IMR-90 (cell line): ENCODE data around the gene ARHGEF4. TPM values are rescaled to one million over a fixed set of nuclear protein-coding genes. Genes with fewer than 3 reads are reported as not detected.
A peak's percentile ranks its signal among the peaks of the same experiment; 100 is the strongest.

Source experiments
- ATAC-seq: fragments of 200-7000 bp; cut with Tn5 transposase; 2 replicates; pipeline ENCODE4 v1.9.1; 2020; ENCODE audit warnings: low read depth, mild to moderate bottlenecking, moderate library complexity
- BruUV-seq: library from RNA; stranded (reverse); fragments of 400-500 nt; replicated peaks from 2 replicates; lab custom pipeline; 2021; lab: Mats Ljungman, UMichigan
- CTCF ChIA-PET: fragments of 300-600 bp; formaldehyde crosslinking; extraction: SDS; loops from one replicate; lab custom pipeline; 2021; ENCODE audit warnings: antibody characterized with exemption; lab: Yijun Ruan, JAX
- POLR2A ChIA-PET: fragments of 300-600 bp; sonication (Branson Sonifier 250); formaldehyde crosslinking; loops from one replicate; lab custom pipeline; 2022; ENCODE audit warnings: antibody characterized with exemption; ENCODE audit not compliant: unreplicated experiment; lab: Charles Lee
- DNase-seq: peaks from one replicate; pipeline ENCODE4 v3.0.0; 2013
- H2AFZ ChIP-seq: replicated peaks from 2 replicates; pipeline ENCODE3; 2013; ENCODE audit warnings: low read length, mild to moderate bottlenecking; ENCODE audit not compliant: poor library complexity
- H2AK5ac ChIP-seq: 2 replicates; pipeline ENCODE4 v1.6.1; 2013; ENCODE audit warnings: low read depth, low read length, inconsistent platforms
- H2AK9ac ChIP-seq: replicated peaks from 2 replicates; pipeline ENCODE3; 2013; ENCODE audit warnings: mild to moderate bottlenecking, low read depth, low read length, moderate library complexity; ENCODE audit not compliant: poor library complexity
- H2BK120ac ChIP-seq: 2 replicates; pipeline ENCODE4 v1.6.1; 2013; ENCODE audit warnings: low read depth, low read length, inconsistent platforms
- H2BK15ac ChIP-seq: 3 replicates; pipeline ENCODE4 v1.6.1; 2013; ENCODE audit warnings: low read depth, low read length, inconsistent platforms
- H2BK20ac ChIP-seq: 2 replicates; pipeline ENCODE4 v1.6.1; 2013; ENCODE audit warnings: low read depth, mild to moderate bottlenecking, inconsistent platforms, low read length, moderate library complexity
- H2BK5ac ChIP-seq: 2 replicates; pipeline ENCODE4 v1.6.1; 2013; ENCODE audit warnings: mild to moderate bottlenecking, low read depth, low read length, inconsistent platforms; ENCODE audit not compliant: poor library complexity, severe bottlenecking
- H3K14ac ChIP-seq: replicated peaks from 2 replicates; pipeline ENCODE4 v1.6.1; 2013; ENCODE audit warnings: low read depth, low read length, inconsistent platforms
- H3K18ac ChIP-seq: 2 replicates; pipeline ENCODE4 v1.6.1; 2013; ENCODE audit warnings: low read depth, low read length, control low read depth
- H3K23ac ChIP-seq: 2 replicates; pipeline ENCODE4 v1.6.1; 2013; ENCODE audit warnings: low read depth, low read length, inconsistent platforms
- H3K27ac ChIP-seq: 2 replicates; pipeline ENCODE4 v1.5.1; 2013; ENCODE audit warnings: mild to moderate bottlenecking, control low read depth, low read length; ENCODE audit not compliant: insufficient read depth
- H3K27me3 ChIP-seq: 2 replicates; pipeline ENCODE4 v1.6.1; 2013; ENCODE audit warnings: low read length; ENCODE audit not compliant: control insufficient read depth, insufficient read depth
- H3K36me3 ChIP-seq: 2 replicates; pipeline ENCODE4 v1.6.1; 2013; ENCODE audit warnings: low read length, mixed read lengths; ENCODE audit not compliant: control insufficient read depth, insufficient read depth
- H3K4ac ChIP-seq: 2 replicates; pipeline ENCODE4 v1.6.1; 2013; ENCODE audit warnings: low read depth, low read length, inconsistent platforms
- H3K4me1 ChIP-seq: 2 replicates; pipeline ENCODE4 v1.6.1; 2013; ENCODE audit warnings: low read length, mixed read lengths; ENCODE audit not compliant: control insufficient read depth, insufficient read depth
- H3K4me2 ChIP-seq: 2 replicates; pipeline ENCODE4 v1.6.1; 2013; ENCODE audit warnings: low read depth, mild to moderate bottlenecking, control low read depth, low read length, moderate library complexity
- H3K4me3 ChIP-seq: 2 replicates; pipeline ENCODE4 v1.5.1; 2013; ENCODE audit warnings: low read depth, mild to moderate bottlenecking, control low read depth, low read length, moderate library complexity; ENCODE audit not compliant: insufficient read depth
- H3K56ac ChIP-seq: 2 replicates; pipeline ENCODE4 v1.6.1; 2013; ENCODE audit warnings: low read length, inconsistent platforms; ENCODE audit not compliant: insufficient read depth; ENCODE audit errors: extremely low read depth
- H3K79me1 ChIP-seq, 2 experiments: 2 replicates each; pipeline ENCODE4 v1.6.1; 2013; ENCODE audit warnings: low read length in 2 of 2, inconsistent platforms in 1 of 2, low read depth in 1 of 2
- H3K9ac ChIP-seq: 2 replicates; pipeline ENCODE4 v1.6.1; 2013; ENCODE audit warnings: low read depth, low read length, control low read depth
- H3K9me1 ChIP-seq: 2 replicates; pipeline ENCODE4 v1.6.1; 2013; ENCODE audit warnings: low read length, inconsistent platforms; ENCODE audit not compliant: insufficient read depth
- H3K9me3 ChIP-seq: 2 replicates; pipeline ENCODE4 v1.6.1; 2013; ENCODE audit warnings: low read length; ENCODE audit not compliant: control insufficient read depth, insufficient read depth
- H4K20me1 ChIP-seq: 2 replicates; pipeline ENCODE4 v1.6.1; 2013; ENCODE audit warnings: low read length, inconsistent platforms; ENCODE audit not compliant: insufficient read depth
- H4K5ac ChIP-seq: 2 replicates; pipeline ENCODE4 v1.6.1; 2013; ENCODE audit warnings: mild to moderate bottlenecking, low read depth, low read length, control low read depth
- H4K8ac ChIP-seq, 2 experiments: 2 replicates each; pipeline ENCODE4 v1.6.1; 2013; ENCODE audit warnings: low read depth in 2 of 2, low read length in 2 of 2, control low read depth in 1 of 2, inconsistent platforms in 1 of 2
- H4K91ac ChIP-seq: 2 replicates; pipeline ENCODE4 v1.6.1; 2013; ENCODE audit warnings: low read depth, low read length, inconsistent platforms; ENCODE audit not compliant: insufficient read depth
- MXI1 ChIP-seq: IDR thresholded peaks from 2 replicates; pipeline ENCODE4 v1.6.1; 2012; ENCODE audit warnings: low read depth, mild to moderate bottlenecking, low read length, moderate library complexity, borderline replicate concordance
- POLR2A ChIP-seq: IDR thresholded peaks from 2 replicates; pipeline ENCODE4 v1.6.1; 2012; ENCODE audit warnings: mild to moderate bottlenecking, low read depth, low read length
- RFX5 ChIP-seq: IDR thresholded peaks from 2 replicates; pipeline ENCODE4 v1.8.0; 2012; ENCODE audit warnings: low read depth, mild to moderate bottlenecking, low read length, moderate library complexity
- WGBS, 2 experiments: methylation state at CpG; one replicate each; pipeline versions ENCODE4 v1.1.5 to v1.1.7; 2013; ENCODE audit warnings: missing lambda C conversion rate in 2 of 2; ENCODE audit not compliant: insufficient read length in 1 of 2; ENCODE audit errors: extremely low coverage in 2 of 2; 5-methylcytosine and 5-hydroxymethylcytosine counted together
- dilution Hi-C: fragments of 300-500 bp; cut with HindIII; formaldehyde crosslinking; loops from one replicate; pipeline ENCODE4 v1.14.3; 2018; ENCODE audit warnings: low sequenced_read_pairs; ENCODE audit not compliant: unreplicated experiment
- in situ Hi-C: fragments of 300-500 bp; cut with MboI; formaldehyde crosslinking; loops from 3 replicates; pipeline ENCODE4 v1.14.3; 2019; ENCODE audit warnings: low sequenced_read_pairs, inconsistent platforms, mixed read lengths
- intact Hi-C: fragments of 100-400 bp; cut with micrococcal nuclease; formaldehyde crosslinking; loops from 2 replicates; pipeline ENCODE4 v1.10.0; 2022
- polyA plus RNA-seq, 3 experiments: library from polyadenylated mRNA; depleted of rRNA; stranded (reverse); fragments of >200 nt; gene quantifications; 2 replicates each; pipeline ENCODE4 v1.2.3, GENCODE V29; 2012; ENCODE audit warnings: low replicate concordance in 1 of 3
- total RNA-seq: library from RNA; depleted of rRNA; stranded (reverse); fragments of >200 nt; gene quantifications from 2 replicates; pipeline ENCODE4 v1.2.3, GENCODE V29; 2012
- TF ChIP-seq, protein P1 (sequence below): fragments of 150-350 bp; IDR thresholded peaks from 2 replicates; pipeline ENCODE4 v1.6.1; 2016; ENCODE audit warnings: low read depth, mild to moderate bottlenecking, low read length, moderate library complexity, borderline replicate concordance

The ARHGEF4 gene
- total and polyA plus RNA-seq, 2 of the 4 experiments (the other 2 are of a cell fraction) = 2.7 to 5.0 TPM

DNA sequence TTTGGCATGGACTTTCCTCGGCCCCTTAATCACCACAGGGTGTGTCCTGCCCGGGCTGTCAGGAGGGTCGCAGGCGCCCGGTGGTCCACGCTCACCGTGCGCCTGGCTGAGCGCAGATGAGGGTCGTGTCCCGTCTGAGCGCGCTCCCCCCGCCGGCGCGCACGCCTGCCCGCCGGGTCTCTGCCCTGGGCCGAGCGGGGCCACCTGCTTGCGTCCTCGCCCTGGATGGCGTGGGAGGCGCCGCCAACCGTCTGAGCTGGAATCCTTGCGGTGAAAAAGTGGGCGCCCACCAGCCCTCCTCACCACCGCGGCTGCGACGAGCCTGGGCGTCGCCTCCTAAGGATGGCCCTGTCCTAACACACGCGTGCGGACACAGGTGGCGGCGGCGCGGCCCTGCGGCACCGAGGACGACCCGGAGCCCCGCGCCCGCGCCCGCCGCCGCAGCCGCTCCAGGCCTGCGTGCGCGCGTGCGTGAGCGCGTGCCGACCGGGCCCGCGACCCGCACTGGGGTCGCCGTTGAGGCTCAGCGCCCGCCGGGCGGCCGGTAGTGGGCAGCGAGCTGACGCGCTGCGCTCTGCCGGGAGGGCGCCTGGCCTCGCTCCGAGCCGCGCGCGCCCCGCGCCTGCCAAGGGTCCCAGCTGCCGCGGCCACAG, 126.6 kb downstream of the ARHGEF4 start:
- no peak overlapping the region for H3K4me3 ChIP-seq
- H3K4me2 ChIP-seq = no peak overlapping the region
- H2AFZ ChIP-seq = no peak overlapping the region
- POLR2A ChIA-PET = no interaction called here
- H3K56ac ChIP-seq = no peak overlapping the region
- no peaks in the 10 kb centered on the region for H4K20me1 ChIP-seq
- no peak overlapping the region for H2BK15ac ChIP-seq
- intact Hi-C loops (no loop called here), dilution Hi-C loops (no loop called here), in situ Hi-C loops (no loop called here)
- H3K9ac ChIP-seq = no peak overlapping the region
- ATAC-seq (peak; percentile 37; the same call in 1 of the 2 replicates), DNase-seq (no peak)
- H3K79me1 ChIP-seq = no peaks in the 10 kb centered on the region
- BruUV-seq = no TSS peak
- no peaks in the 10 kb centered on the region for H3K9me1 ChIP-seq
- TF ChIP-seq, protein P1, sequence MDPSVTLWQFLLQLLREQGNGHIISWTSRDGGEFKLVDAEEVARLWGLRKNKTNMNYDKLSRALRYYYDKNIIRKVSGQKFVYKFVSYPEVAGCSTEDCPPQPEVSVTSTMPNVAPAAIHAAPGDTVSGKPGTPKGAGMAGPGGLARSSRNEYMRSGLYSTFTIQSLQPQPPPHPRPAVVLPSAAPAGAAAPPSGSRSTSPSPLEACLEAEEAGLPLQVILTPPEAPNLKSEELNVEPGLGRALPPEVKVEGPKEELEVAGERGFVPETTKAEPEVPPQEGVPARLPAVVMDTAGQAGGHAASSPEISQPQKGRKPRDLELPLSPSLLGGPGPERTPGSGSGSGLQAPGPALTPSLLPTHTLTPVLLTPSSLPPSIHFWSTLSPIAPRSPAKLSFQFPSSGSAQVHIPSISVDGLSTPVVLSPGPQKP = no peak
- TF ChIP-seq POLR2A = no peak
- TF ChIP-seq RFX5 = no peak
- no peak for TF ChIP-seq MXI1
- H4K91ac ChIP-seq = no peak overlapping the region
- no peak overlapping the region for H2BK20ac ChIP-seq
- peaks cover 40% of the 10 kb centered on the region for H3K27me3 ChIP-seq
- H3K36me3 ChIP-seq = no peaks in the 10 kb centered on the region
- no peak overlapping the region for H2BK5ac ChIP-seq
- H3K27ac ChIP-seq = no peak overlapping the region
- H4K5ac ChIP-seq = no peak overlapping the region
- H2BK120ac ChIP-seq = no peak overlapping the region
- no peak overlapping the region for H2AK9ac ChIP-seq
- no peak overlapping the region for H3K4ac ChIP-seq
- H3K18ac ChIP-seq = no peak overlapping the region
- no peak overlapping the region for H3K23ac ChIP-seq
- no peaks in the 10 kb centered on the region for H3K4me1 ChIP-seq
- H3K9me3 ChIP-seq = no peaks in the 10 kb centered on the region
- H3K14ac ChIP-seq = no peak overlapping the region
- H4K8ac ChIP-seq = no peak overlapping the region
- H2AK5ac ChIP-seq = no peak overlapping the region
- WGBS, 2 experiments = 3% methylated on average over 36 of the region's 90 CpGs; no CpG with 5 or more reads in 1 of the 2 experiments
- CTCF ChIA-PET = no interaction called here
